Dermis lymphatic vessel endothelial cell (primary cell): ENCODE data around the gene FNIP2. TPM values are rescaled to one million over a fixed set of nuclear protein-coding genes. Genes with fewer than 3 reads are reported as not detected.

ENCODE experiments used
- total RNA-seq: library from RNA; depleted of rRNA; stranded (reverse); fragments of >200 nt; gene quantifications from 2 replicates; pipeline ENCODE4 v1.2.1, GENCODE V29; 2014

FNIP2 gene
- total RNA-seq, result 71.7 and 78.9 TPM in 2 replicates

DNA sequence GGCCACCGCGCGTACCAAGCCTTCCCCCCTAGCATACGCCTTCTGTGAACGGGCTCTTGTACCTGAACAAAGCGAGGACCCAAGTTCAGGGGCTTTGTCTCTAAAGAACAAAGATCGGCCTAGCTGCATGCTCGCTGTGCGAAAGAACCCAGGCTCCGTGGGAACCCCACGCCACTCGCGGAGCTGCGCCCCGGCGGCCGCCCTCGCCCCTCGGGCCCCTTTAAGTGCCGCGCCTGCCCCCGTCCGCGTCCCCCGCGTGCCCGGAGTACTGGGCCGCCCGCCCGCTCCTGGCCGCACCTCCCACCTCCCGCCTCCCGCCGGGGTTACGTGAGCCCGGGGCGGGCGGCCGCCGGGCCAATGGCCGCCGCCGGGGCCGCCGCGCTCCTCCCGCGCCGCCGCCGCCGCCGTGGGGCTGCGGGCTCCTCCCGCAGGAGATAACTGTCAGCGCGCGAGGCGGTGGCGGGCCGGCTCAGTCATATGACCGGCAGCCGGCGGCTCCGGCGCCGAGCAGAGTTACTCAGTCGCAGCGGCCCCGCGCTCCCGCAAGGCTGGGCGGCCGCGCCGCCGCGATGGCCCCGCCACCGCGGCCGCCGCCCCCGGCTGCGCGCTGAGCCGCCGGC, at the start of gene FNIP2:
FNIP2 (plus strand) TSS at position 472 of the 620 bp plus-strand sequence. CDS start 187 bp downstream, outside the sequence.

DNA sequence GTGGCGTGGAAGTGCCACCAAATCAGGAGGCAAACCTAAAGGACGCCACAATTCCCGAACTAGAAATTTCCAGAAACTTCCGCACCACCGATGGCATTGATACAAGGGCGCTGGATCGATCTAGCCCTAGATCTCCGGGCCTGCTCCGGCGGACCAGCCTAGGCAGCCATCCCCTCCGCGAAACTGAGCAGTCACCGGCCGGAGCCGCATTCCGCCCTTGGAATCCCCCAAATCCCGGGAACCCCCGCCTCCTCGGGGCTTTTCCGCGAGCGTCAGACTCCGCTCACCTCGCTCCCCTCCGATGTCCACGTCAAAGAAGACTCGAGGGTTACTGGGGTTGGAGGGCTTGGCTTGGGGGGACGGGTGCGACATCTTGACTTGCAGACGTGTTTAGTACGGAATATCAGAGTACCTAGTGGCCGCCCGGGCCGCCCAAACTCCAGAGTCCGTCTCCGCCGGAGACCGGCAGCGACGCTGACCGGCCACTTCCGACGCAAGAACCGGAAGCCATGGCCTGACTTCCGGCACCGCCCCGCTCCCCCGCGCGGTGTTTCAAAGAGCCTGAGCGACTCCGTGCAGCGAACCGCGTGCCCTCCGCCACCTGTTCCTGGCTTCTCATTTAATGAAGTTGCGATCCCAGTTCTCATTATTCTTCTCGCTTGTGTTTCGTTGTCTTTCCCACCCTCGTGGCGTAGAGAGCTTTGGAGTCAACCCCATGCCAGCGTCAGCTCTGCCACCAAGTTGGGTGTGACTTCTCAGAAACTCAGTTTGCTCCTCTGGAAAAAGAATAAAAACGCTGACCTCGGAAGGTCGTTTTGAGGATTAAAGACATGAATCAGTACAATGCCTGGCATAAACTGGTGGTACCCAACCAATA, 45.7 kb upstream of the FNIP2 start, which contains the start of gene PPID:
PPID (minus strand) TSS at position 480 of the 877 bp plus-strand sequence; CDS start at position 372, 108 bp downstream.

Other genes starting within 250 kb of the FNIP2 start
- gene RXFP1, start 247.1 kb upstream of the FNIP2 start, total RNA-seq, result not detected in 2 replicates
- 4.3 and 4.7 TPM in 2 replicates for gene C4orf46, start 97.1 kb upstream of the FNIP2 start, total RNA-seq
- gene ETFDH, start 96.7 kb upstream of the FNIP2 start, total RNA-seq, result 11.1 and 17.8 TPM in 2 replicates
- gene PPID, start 45.6 kb upstream of the FNIP2 start, total RNA-seq, result 12.9 and 21.7 TPM in 2 replicates